Retinal pigment epithelial cell (primary cell): ENCODE results near the gene ARRDC1.

Source experiments
- DNase-seq: peaks from one replicate; pipeline ENCODE4 v3.0.0-alpha.2; 2010; ENCODE audit warnings: low read depth
- H3K4me3 ChIP-seq: 2 replicates; pipeline ENCODE4 v1.5.1; 2011; ENCODE audit warnings: mild to moderate bottlenecking, low read length, control low read depth, moderate library complexity
- TF ChIP-seq, protein P1 (sequence below): conservative IDR thresholded peaks from 2 replicates; pipeline ENCODE4 v1.5.1; 2011; ENCODE audit warnings: low read depth, low read length, control low read depth, inconsistent platforms

Gene ARRDC1

DNA sequence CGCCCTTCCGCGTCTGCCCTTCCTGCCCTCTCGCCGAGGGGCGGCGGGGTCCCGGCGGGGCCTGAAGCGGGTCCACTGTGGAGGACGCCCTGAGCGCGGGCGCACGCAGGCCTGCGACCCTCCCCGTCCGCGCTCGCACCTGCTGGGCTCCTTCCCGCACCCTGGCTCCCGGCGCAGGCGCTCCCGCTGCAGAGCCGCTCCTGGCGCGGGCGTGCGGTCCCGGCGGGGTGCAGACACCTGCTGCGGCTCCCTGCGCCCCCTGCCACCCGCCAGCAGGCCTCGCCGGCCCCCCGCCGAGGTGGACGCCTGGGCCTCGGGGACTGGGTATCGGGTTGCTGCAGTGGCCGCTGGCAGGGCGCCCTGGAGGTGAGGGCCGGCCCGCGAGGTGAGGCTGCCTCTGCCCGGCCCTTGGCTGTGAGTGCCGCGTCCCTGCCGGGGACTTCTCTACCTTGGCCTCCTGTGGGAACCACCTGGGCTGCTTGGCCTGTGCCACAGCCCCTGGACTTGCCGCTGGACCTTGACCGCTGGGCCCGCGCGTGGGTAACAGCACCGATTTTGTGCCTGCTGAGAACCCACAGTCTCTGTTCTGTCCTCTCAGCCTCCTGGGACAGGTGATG is 627 bp downstream of the ARRDC1 start:
- H3K4me3 ChIP-seq, result peak overlapping the region; percentile 44
- TF ChIP-seq, protein P1, sequence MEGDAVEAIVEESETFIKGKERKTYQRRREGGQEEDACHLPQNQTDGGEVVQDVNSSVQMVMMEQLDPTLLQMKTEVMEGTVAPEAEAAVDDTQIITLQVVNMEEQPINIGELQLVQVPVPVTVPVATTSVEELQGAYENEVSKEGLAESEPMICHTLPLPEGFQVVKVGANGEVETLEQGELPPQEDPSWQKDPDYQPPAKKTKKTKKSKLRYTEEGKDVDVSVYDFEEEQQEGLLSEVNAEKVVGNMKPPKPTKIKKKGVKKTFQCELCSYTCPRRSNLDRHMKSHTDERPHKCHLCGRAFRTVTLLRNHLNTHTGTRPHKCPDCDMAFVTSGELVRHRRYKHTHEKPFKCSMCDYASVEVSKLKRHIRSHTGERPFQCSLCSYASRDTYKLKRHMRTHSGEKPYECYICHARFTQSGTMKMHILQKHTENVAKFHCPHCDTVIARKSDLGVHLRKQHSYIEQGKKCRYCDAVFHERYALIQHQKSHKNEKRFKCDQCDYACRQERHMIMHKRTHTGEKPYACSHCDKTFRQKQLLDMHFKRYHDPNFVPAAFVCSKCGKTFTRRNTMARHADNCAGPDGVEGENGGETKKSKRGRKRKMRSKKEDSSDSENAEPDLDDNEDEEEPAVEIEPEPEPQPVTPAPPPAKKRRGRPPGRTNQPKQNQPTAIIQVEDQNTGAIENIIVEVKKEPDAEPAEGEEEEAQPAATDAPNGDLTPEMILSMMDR, result no peak
- no peak for DNase-seq

DNA sequence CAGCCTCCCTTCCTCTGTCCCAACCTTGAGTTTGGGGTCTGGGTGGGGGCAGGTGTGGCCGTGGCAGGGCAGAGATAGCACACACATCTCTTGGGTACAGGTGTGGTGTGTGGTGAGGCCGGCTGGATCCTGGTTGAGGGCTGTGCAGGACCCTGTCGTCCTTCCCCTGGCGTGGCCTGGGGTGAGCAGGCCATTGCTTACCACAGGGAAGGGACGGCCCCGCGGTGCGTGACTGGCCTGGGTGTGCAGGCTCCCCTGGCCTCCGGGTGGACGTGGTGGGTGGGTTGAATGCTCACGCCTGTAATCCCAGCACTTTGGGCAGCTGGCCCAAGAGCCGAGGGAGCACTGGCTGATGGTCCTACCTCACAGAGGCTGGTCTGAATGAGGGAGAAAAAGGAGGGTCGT is 1.2 kb downstream of the ARRDC1 start:
- no peak for DNase-seq
- H3K4me3 ChIP-seq, result peak overlapping the region; percentile 44
- TF ChIP-seq, protein P1, result no peak

DNA sequence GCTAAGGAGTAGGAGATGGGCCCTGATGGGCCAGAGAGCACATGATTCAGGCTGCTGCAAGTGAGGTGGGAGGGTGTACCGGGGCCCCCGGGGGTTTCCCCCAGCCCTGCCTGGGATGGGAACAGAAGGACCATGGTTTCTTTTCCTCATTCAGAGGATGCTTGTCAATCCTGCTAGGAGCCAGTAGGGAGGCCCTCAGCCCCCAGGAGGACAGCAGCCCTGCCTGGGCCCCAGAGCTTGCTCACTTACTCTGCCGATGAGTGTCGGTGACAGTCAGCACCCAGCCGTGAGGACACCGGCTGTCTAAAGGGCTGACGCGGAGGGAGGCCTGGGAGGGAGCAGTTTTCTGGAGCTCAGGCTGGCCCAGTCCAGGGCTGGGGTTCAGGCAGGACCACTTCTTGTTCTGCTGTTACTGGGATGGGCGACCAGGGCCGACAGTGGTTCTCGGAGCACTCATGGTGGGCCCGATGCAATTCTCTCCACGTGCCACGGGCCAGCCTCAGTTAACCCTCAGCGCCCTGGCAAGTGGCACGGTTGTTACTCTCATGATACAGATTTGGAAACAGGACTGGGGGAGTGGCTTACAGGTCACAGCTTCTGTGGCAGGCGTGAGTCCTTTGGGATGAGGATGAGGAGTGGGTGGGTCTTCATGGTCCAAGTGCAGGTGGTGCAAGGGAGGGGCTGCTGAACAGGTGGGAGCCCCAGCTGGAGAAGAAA is 1.8 kb downstream of the ARRDC1 start:
- TF ChIP-seq, protein P1, result no peak
- H3K4me3 ChIP-seq, result peak overlapping the region; percentile 44
- DNase-seq, result no peak

DNA sequence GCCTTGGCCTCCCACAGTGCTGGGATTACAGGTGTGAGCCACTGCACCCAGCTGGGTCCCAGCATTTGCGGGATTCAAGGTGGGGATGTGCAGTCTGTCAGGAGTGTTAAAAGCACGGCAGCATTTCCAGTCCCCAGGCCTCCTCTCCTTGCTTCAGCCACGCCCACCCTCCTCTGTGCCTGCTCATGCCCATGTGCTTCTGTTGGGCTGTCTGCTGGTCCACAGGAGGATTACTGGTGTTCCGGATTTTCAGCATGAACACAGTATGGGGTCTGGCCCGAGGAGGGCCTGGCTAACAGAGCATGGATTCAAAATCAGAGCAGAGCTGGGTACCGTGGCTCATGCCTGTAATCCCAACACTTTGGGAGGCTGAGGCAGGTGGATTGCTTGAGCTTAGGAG is 5.5 kb downstream of the ARRDC1 start:
- TF ChIP-seq, protein P1, result no peak
- no peak overlapping the region for H3K4me3 ChIP-seq
- no peak for DNase-seq

DNA sequence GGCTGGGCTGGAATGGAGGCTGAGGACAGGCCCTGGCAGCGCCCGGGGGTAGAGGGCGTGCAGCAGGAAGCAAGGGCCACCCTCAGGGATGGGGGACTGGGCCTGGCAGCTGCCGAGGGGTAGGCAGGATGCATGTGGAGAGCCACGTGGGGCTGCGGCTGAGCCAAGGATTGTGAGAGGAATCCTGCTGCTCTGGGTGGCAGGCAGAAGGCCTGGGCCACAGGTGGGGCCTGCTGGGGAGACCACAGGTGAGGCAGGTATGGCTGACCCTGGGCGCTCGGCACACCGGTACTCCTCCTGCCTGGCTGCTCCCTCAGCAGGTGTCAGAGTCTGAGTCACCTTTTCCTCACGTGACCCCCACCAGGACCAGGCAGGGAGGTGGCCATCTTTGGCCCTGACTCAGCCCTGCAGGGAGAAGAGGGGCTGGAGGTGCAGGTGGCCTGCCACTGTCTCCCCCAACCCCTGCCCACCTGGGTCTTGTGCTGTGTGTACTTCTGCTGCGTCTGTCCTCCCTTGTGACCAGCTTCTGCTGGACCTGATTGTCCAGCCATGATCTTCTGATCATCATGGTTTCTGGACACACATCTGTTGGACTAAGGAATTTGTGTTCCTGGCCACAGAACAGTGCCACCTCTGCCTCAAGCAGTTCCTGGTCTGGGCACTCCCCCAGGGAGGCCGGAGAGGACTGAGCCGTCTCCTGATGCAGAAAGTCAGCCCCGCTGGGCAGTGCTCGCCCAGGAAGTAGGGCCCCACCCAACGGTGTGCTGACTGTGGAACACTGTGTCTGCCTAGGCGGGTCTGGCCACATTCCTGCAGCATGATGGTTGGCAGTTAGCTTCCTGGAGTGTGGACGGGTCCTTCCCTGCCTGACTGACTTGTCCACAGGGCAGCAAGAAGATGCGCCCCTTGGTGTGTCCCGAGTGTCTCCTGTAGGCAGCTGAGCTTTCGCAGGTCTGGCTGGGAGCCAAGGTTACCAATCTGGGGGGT is 6.4 kb downstream of the ARRDC1 start:
- no peak overlapping the region for H3K4me3 ChIP-seq
- peak; percentile 72 for DNase-seq
- TF ChIP-seq, protein P1, result no peak

DNA sequence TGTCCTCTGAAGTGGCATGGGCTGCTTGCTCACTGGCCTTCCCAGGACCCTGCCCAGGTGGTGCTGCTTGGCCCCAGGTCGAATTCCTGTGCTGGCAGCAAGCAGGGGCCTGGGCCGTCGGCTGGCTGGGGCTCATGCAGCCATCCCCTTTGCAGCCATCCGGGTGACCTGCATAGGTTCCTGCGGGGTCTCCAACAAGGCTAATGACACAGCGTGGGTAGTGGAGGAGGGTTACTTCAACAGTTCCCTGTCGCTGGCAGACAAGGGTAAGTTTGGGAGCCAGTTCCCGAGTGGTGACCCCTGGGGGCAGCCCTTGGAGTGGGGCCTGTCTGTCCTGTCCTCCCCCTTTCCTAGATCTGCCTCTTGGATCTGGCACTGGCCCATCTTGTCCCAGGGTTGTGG is 7.3 kb downstream of the ARRDC1 start:
- DNase-seq, result no peak

More for the DNA sequence above, 7.3 kb downstream of the ARRDC1 start:
- TF ChIP-seq, protein P1, result no peak
- no peak overlapping the region for H3K4me3 ChIP-seq
